HepG2 (cell line): ENCODE data around the gene PRPSAP1. TPM values are rescaled to one million over a fixed set of nuclear protein-coding genes. Genes with fewer than 3 reads are reported as not detected.
A peak's percentile ranks its signal among the peaks of the same experiment; 100 is the strongest.

Experiments used
- AGO1 ChIP-seq: fragments of 200-400 bp; formaldehyde crosslinking; IDR thresholded peaks from 2 replicates; pipeline ENCODE4 v1.6.1; 2017; ENCODE audit warnings: mild to moderate bottlenecking, low read depth, low read length, moderate library complexity; ENCODE audit not compliant: poor library complexity, severe bottlenecking
- AHDC1 ChIP-seq: sonication (generic); formaldehyde crosslinking; IDR thresholded peaks from 2 replicates; pipeline ENCODE4 v1.5.1; 2020; ENCODE audit warnings: mild to moderate bottlenecking, missing genetic modification reagents, borderline replicate concordance
- ARNT2 ChIP-seq: sonication (generic); formaldehyde crosslinking; IDR thresholded peaks from 2 replicates; pipeline ENCODE4 v1.8.0; 2022; ENCODE audit warnings: mild to moderate bottlenecking, low read depth, missing genetic modification reagents, moderate library complexity
- CTCF ChIP-seq: sonication (generic); formaldehyde crosslinking; IDR thresholded peaks from 2 replicates; pipeline ENCODE4 v1.5.0; 2020; ENCODE audit warnings: mild to moderate bottlenecking, missing genetic modification reagents, moderate library complexity
- GFI1 ChIP-seq: sonication (generic); formaldehyde crosslinking; IDR thresholded peaks from 2 replicates; pipeline ENCODE4 v1.5.0; 2020; ENCODE audit warnings: missing genetic modification reagents, mild to moderate bottlenecking, borderline replicate concordance
- HBP1 ChIP-seq: IDR thresholded peaks from 2 replicates; pipeline ENCODE4 v1.6.1; 2016; ENCODE audit warnings: low read depth, control low read depth
- HNF4G ChIP-seq, 2 experiments: sonication (generic) in 1 of 2; formaldehyde crosslinking in 1 of 2; IDR thresholded peaks; 2 replicates each; pipeline versions ENCODE4 v1.4.0 to v1.6.1; 2011 to 2020; ENCODE audit warnings: borderline replicate concordance in 2 of 2, low read depth in 2 of 2, mild to moderate bottlenecking in 2 of 2, low read length in 1 of 2, missing genetic modification reagents in 1 of 2, moderate library complexity in 1 of 2
- MAFF ChIP-seq: IDR thresholded peaks from 2 replicates; pipeline ENCODE4 v1.6.1; 2011; ENCODE audit warnings: low read depth, low read length, improper control_type of control experiment
- NR3C1 ChIP-seq: sonication (generic); formaldehyde crosslinking; IDR thresholded peaks from 2 replicates; pipeline ENCODE4 v1.4.0; 2020; ENCODE audit warnings: missing genetic modification reagents
- PCBP1 ChIP-seq: fragments of 200-400 bp; formaldehyde crosslinking; IDR thresholded peaks from 2 replicates; pipeline ENCODE4 v1.6.1; 2017; ENCODE audit warnings: mild to moderate bottlenecking, low read depth, low read length, borderline replicate concordance
- PTBP1 ChIP-seq: fragments of 200-400 bp; formaldehyde crosslinking; IDR thresholded peaks from 2 replicates; pipeline ENCODE4 v1.6.1; 2018; ENCODE audit warnings: low read length, low read depth; ENCODE audit not compliant: poor library complexity, severe bottlenecking
- RAD21 ChIP-seq: fragments of 450-650 bp; formaldehyde crosslinking; IDR thresholded peaks from 2 replicates; pipeline ENCODE4 v1.5.0; 2020; ENCODE audit warnings: mild to moderate bottlenecking
- RFX5 ChIP-seq: IDR thresholded peaks from 2 replicates; pipeline ENCODE4 v1.6.1; 2011; ENCODE audit warnings: low read depth, low read length, improper control_type of control experiment
- SAP130 ChIP-seq: IDR thresholded peaks from 2 replicates; pipeline ENCODE4 v1.6.1; 2016; ENCODE audit warnings: low read depth
- TEF ChIP-seq: sonication (generic); formaldehyde crosslinking; IDR thresholded peaks from 2 replicates; pipeline ENCODE4 v1.5.0; 2020; ENCODE audit warnings: missing genetic modification reagents
- ZC3H4 ChIP-seq: sonication (generic); formaldehyde crosslinking; IDR thresholded peaks from 2 replicates; pipeline ENCODE4 v1.4.0; 2020; ENCODE audit warnings: missing genetic modification reagents, borderline replicate concordance
- ZNF331 ChIP-seq: sonication (generic); formaldehyde crosslinking; IDR thresholded peaks from 2 replicates; pipeline ENCODE4 v1.4.0; 2020; ENCODE audit warnings: missing genetic modification reagents
- ZNF343 ChIP-seq: sonication (generic); formaldehyde crosslinking; IDR thresholded peaks from 2 replicates; pipeline ENCODE4 v1.4.0; 2020; ENCODE audit warnings: mild to moderate bottlenecking, missing genetic modification reagents
- ZNF563 ChIP-seq: sonication (generic); formaldehyde crosslinking; IDR thresholded peaks from 2 replicates; pipeline ENCODE4 v1.8.0; 2022; ENCODE audit warnings: mild to moderate bottlenecking, moderate library complexity, missing genetic modification reagents
- ZNF891 ChIP-seq: sonication (generic); formaldehyde crosslinking; IDR thresholded peaks from 2 replicates; pipeline ENCODE4 v1.5.0; 2020; ENCODE audit warnings: mild to moderate bottlenecking, missing genetic modification reagents
- polyA plus RNA-seq, 8 experiments: library from polyadenylated mRNA; depleted of rRNA in 3 of 8; stranded (reverse) in 7 of 8; unstranded in 1 of 8; fragments of >200 nt; fragmentation: Illumina TruSeq in 4 of 8; extraction: Trizol in 4 of 8; gene quantifications; 2 replicates each; pipeline versions ENCODE4 v1.2.1 to v1.2.3, GENCODE V29; 2011 to 2016; ENCODE audit warnings: low read depth in 4 of 8, missing spikeins in 1 of 8, mixed read lengths in 1 of 8; ENCODE audit not compliant: insufficient read depth in 1 of 8
- total RNA-seq, 5 experiments: library from RNA; depleted of rRNA; stranded (reverse); fragments of >200 nt; fragmentation: Illumina TruSeq; extraction: Trizol; gene quantifications; 2 replicates each; pipeline ENCODE4 v1.2.3, GENCODE V29; 2016; ENCODE audit warnings: low read depth in 1 of 5

PRPSAP1 gene
- total and polyA plus RNA-seq, 2 of the 13 experiments (the other 11 are each of a cell fraction or from before 2014, with no cell fraction given) = 91.1 to 314 TPM

- TF ChIP-seq HBP1 = no peak
- no peak for TF ChIP-seq PCBP1
- 0 out of 2 replicates have a peak, but pooled peaks have one; percentile 6 for TF ChIP-seq GFI1
- TF ChIP-seq AGO1 = no peak
- TF ChIP-seq ZNF563 (CRISPR knock-in tag) = no peak
- no peak for TF ChIP-seq NR3C1 (CRISPR knock-in tag)
- TF ChIP-seq TEF (CRISPR knock-in tag) = no peak
- TF ChIP-seq CTCF (CRISPR knock-in tag) = no peak
- TF ChIP-seq ARNT2 = no peak
- no peak for TF ChIP-seq AHDC1 (CRISPR knock-in tag)
- no peak for TF ChIP-seq ZNF891 (CRISPR knock-in tag)
- TF ChIP-seq SAP130 (CRISPR knock-in tag) = peak; percentile 49
- TF ChIP-seq ZNF331 (CRISPR knock-in tag) = 0 out of 2 replicates have a peak, but pooled peaks have one; percentile 11
- TF ChIP-seq PTBP1 = no peak
- TF ChIP-seq HNF4G (IDR thresholded peaks at IDR 0.05; ENCODE audit: borderline replicate concordance, low read depth, low read length) = no peak
- no peak for TF ChIP-seq HNF4G (CRISPR knock-in tag; IDR thresholded peaks at IDR 0.05; ENCODE audit: borderline replicate concordance, low read depth)
- no peak for TF ChIP-seq RFX5
- 0 out of 2 replicates have a peak, but pooled peaks have one; percentile 6 for TF ChIP-seq ZNF343
- peak; percentile 45; the same call in 1 of the 2 replicates for TF ChIP-seq ZC3H4
- 0 out of 2 replicates have a peak, but pooled peaks have one; percentile 7 for TF ChIP-seq RAD21 (CRISPR knock-in tag)
- TF ChIP-seq MAFF = no peak
Observed at GRCh38 chr17:76354747-76355310, 1.1 kb upstream of the PRPSAP1 start (continued).
